HG02885 (cell line): ENCODE data around the gene SLC2A13.
A peak's percentile ranks its signal among the peaks of the same experiment; 100 is the strongest.
"Not testable (repeated sequence)": the region's sequence is repeated elsewhere in the genome, so short reads cannot be mapped to it uniquely, and the experiment has no call there.

Experiments used
- ATAC-seq: cut with Tn5 transposase; IDR thresholded peaks from one replicate; pipeline ENCODE4 v1.9.1; 2021; ENCODE audit warnings: mild to moderate bottlenecking; ENCODE audit not compliant: unreplicated experiment, poor library complexity

Gene SLC2A13

DNA sequence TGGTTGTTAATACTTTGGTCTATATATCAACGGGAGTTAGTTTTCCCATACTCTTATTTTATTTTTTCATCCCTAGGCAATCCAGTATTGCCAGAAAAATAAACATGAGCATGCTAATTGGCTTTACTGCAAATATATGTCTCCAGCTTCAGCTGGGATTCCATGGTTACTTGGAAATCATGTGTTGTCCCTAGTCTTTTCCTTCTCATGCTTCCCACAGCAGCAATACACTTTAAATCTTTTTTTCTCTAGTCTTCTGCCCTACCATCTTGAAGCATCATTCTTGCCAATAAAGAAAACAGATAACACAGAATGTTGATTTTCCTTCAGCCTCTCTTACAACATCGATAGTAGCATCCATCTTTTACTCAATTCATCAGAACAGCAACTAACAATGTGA lies 60.2 kb downstream of the SLC2A13 start:
- ATAC-seq, result no peak

- no peak for ATAC-seq
Observed at GRCh38 chr12:40044396-40044795, 61.5 kb downstream of the SLC2A13 start.

DNA sequence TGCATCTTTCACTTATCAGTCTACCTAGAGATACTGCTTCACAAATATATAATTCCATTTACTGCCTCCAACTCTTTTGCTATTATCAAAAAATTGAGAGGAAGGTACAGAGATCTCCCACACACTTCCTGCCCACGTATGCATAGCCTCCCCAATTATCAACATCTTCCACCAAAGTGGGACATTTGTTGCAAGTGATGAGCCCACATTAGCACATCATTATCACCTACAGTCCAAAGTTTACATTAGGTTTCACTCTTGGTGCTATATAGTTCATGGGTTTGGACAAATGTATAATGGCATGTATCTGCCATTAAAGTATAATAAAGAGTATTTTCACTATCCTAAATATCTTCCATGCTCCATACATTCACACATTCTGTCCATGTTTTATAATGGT lies 66.3 kb downstream of the SLC2A13 start:
- no peak for ATAC-seq

GRCh38 chr12:40038619-40039018 lies 67.3 kb downstream of the SLC2A13 start:
- no peak for ATAC-seq

DNA sequence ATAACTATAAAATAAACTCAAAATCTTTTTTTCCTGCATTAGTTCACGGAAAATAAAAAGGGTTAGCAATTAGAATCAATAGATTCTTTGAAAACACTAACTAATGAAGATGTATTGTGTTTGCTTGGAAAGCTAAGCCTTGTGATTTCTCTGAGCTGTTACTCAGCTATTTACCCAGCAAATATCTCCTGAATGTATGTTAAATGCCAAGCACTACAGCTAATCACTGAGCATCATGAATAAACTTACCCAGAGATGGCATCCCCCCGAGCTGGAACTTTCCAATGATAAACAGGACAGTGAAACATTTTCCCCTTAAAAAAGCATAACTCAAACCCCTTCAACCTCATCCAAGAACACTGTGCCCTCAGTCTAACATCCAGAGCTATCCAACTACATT lies 71.2 kb downstream of the SLC2A13 start:
- ATAC-seq, result no peak

DNA sequence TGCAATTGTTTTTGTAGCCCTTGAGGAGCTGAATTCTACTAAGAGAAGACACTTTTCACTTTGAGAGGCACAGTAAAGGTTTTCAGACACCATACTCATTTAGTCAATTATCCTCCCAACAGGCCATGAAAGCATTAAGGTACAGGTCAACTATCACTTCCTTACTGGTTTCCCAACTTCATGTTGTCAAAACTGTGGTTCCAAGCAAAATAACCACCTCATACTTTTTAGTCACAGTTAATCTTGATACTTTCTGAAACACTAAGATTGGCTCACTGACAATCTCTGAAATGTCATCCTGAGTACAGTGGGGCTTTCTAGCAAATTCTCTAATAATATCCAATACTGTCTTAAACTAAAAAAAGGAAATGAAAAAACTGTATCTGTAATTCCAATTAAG lies 71.7 kb downstream of the SLC2A13 start:
- ATAC-seq, result no peak

DNA sequence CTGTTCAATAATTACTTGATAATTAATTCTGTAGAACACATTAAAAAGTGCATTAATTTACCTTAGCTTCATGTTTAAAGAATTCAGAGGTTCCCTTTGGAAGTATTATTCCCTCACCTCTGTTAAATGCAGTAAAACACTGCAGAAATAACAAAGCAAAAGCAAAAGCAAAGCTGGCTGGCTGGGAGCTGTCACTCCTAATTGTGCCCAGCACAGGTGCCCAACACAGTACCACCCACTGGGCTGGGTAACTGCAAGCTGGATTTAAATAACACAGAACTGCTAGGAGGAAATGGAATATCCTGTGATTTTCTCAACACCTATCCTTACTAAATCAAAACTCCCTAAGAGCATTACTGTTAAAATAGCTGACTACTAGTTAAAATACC lies 72.6 kb downstream of the SLC2A13 start:
- ATAC-seq, result no peak

DNA sequence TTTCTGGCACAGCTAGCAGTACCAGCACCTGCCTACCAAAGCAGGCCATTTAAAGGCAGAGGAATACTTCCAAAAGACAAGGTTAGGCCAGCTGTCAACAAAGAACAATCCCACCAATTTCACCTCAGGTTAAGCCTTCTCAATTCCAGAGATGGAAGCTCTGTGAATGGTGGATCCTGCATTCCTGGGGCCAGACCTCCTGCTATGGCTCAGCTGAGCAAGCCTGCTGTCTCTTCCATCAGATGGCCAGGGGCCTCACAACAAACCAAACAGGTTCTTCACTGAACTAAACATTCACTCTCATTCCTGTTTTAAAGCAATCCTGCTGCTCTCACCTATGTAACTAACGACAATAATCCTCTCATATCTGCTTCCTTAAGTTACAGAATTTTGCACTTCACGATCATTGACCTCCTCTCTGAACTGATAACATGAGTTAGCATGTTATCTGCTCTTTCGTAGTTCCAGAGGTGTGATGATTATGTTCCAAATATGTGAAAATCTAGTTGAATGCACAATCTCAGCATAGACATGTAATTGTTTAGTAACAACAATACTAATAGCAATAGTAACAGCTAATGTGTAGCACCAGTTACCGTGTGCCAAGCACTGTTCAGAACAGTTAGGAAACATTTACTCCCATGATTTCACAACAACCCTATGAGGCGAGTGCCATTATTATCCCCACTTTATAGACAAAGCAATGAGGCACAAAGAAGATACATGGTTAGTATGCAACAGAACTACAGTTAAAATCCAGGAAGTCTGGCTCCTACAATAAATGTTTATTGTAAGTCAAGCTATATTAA lies 73.2 kb downstream of the SLC2A13 start:
- no peak for ATAC-seq

GRCh38 chr12:40031965-40032364 lies 73.9 kb downstream of the SLC2A13 start:
- no peak for ATAC-seq

DNA sequence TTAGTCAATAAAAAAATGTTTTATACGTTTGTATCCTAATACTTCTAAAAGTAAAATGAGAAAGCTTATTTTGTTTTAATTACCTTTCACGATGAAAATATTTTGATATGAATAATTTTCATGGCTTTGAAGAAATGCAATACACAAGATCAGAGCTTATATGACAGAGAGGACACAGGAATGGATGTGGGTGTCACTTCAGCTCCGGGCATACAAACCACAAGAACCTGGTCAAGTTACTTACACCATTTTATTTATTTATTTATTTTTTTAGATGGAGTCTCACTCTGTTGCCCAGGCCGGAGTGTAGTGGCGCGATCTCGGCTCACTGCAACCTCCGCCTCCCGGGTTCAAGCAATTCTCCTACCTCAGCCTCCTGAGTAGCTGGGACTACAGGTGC lies 74.9 kb downstream of the SLC2A13 start:
- ATAC-seq, result not testable (repeated sequence)

DNA sequence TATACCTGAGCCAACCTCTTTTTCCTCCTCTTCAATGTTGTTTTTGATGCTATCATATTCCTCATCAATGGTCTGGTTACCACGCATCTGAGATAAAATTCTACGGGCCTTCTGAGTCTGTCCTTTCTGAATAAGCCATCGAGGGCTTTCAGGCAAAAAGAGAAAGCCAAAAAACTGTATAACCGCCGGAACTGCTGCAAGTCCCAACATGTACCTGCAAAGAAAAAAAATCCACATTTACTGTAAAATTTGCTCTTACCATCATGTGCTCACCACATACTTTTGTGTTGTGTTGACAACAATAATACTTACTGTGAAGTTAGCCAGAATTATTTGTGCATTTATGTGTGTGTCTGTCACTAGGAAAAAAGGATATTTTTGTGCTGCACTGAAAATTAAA lies 77.6 kb downstream of the SLC2A13 start:
- no peak for ATAC-seq

GRCh38 chr12:40022850-40023249 lies 83.0 kb downstream of the SLC2A13 start:
- ATAC-seq, result no peak

DNA sequence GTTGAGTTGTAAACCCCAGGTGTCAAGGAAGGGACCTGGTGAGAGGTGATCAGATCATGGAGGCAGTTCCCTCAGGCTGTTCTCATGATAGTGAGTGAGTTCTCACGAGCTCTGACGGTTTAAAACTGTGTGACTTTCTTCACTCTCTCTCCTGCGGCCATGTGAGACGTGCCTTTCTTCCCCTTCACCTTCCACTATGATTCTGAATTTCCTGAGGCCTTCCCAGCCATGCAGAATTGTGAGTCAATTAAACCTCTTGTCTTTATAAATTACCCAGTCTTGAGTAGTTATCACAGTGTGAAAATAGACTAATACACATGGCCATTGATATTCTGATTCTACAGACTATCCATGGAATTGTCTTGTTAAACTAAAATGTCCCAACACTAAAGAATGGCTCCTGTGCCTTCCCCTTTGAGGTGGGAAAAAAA lies 85.6 kb downstream of the SLC2A13 start:
- ATAC-seq, result no peak

DNA sequence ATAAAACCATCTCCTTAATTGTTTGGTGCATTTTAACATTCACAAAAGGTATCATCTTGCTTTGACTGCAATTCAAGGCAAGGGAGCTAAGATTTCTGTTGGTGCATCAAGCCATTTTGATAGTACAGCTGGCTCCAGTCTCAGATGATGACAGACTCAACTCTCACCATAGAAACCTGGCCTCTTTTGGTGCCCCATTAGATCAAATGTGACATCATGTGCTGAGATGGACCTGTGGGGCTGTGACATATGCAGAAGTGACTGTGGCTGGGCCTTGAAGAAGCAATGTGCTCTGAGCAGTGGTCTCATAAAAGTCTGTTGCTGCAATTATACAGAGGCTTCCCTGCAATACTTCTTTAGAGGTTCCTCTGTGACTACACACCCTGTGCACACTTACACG lies 88.4 kb downstream of the SLC2A13 start:
- ATAC-seq, result no peak

GRCh38 chr12:40016980-40017379 lies 88.9 kb downstream of the SLC2A13 start:
- peak; percentile 38 for ATAC-seq

DNA sequence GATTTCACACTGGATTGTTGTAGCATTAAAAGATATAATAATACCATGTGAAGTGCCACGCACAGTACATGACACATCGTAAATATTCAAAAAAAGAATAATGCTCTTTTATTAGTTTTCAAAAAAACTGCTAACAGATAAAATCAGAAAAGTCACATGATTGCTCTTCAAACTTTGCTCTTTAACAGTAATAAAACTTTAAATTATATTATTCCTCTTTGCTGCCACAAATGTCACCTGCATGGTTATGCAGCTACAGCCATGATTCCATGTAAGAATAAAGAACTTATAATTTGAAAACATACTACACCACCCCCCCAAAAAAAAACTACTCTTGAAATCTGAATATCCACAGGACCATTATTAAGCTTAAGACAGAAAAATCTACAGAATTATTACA lies 90.0 kb downstream of the SLC2A13 start:
- ATAC-seq, result no peak

DNA sequence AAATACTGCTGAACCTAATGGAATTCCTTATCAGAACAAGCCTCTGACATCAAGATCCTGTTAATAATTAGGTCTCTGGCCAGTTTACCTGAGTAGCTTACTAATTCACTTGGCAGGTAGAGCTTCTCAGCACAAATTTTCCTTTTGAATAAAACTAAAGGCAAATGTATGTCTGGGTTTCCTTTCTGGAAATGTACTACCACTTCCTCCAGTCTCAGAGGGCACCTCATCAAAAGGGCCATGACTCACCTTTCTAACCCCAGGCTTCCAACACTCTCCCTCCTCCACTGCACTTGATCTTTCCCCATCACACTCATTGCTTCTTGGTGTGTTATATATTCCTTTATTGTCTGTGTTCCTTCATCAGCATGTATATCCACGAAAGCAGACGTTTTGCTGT lies 90.5 kb downstream of the SLC2A13 start:
- ATAC-seq, result no peak

DNA sequence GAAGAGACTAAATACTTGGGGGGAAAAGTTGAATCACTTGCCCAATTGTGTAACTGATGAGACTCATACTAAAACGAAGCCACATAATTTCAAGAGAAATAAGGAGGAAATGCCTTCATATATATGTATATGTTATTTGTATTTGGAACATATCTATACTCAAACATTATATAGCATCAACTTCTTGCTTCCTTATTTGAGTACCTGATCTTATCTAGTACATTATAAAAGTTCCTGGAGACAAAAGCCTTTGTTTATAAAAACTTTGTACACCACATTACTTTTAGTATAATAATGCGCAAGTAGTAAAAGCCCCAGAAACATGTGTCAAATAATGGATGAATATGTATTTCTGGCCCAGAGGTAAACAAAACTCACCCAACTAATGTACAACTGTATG lies 92.0 kb downstream of the SLC2A13 start:
- no peak for ATAC-seq

GRCh38 chr12:40013292-40013691 lies 92.6 kb downstream of the SLC2A13 start:
- ATAC-seq, result no peak

GRCh38 chr12:40012711-40013110 lies 93.2 kb downstream of the SLC2A13 start:
- no peak for ATAC-seq

- ATAC-seq, result peak; percentile 3
Observed at GRCh38 chr12:40011775-40012129, 94.1 kb downstream of the SLC2A13 start.

- peak; percentile 97 for ATAC-seq
Observed at GRCh38 chr12:40010899-40011774, 94.7 kb downstream of the SLC2A13 start.
